ENCODE measurements around the gene CD300H.

- no peak for TF ChIP-seq POLR2A (IDR thresholded peaks at IDR 0.05; ENCODE audit: low read depth, low read length)
- TF ChIP-seq POLR2AphosphoS5 (IDR thresholded peaks at IDR 0.05; ENCODE audit: low read depth, low read length), result no peak
- TF ChIP-seq TAF1 (IDR thresholded peaks at IDR 0.05; ENCODE audit: borderline replicate concordance, low read depth, low read length), result no peak
These were observed 44.8 kb downstream of the CD300H start for GRCh38 chr17:74522381-74523105.

Measured in GM12892 (cell line).